Stimulated activated CD8-positive, alpha-beta memory T cell treated with anti-CD3 and anti-CD28 coated beads, Interleukin-15, amount 100 ng/mL, for 24 hours (primary cell): Measurements from ENCODE around the gene TANGO2.

Source experiments
- DNase-seq: peaks from one replicate; pipeline ENCODE4 v3.0.0-alpha.2; 2020; ENCODE audit warnings: low read depth

TANGO2 gene

GRCh38 chr22:20087319-20088262 is 66.7 kb downstream of the TANGO2 start:
- no peak for DNase-seq

- no peak for DNase-seq
Observed at GRCh38 chr22:20088263-20088648, 67.3 kb downstream of the TANGO2 start.

GRCh38 chr22:20089226-20089976 is 68.5 kb downstream of the TANGO2 start:
- no peak for DNase-seq

- DNase-seq = no peak
Observed at GRCh38 chr22:20089977-20090729, 69.2 kb downstream of the TANGO2 start.

- no peak for DNase-seq
Observed at GRCh38 chr22:20090730-20091240, 69.9 kb downstream of the TANGO2 start.

- no peak for DNase-seq
Observed at GRCh38 chr22:20091690-20092476, 71.0 kb downstream of the TANGO2 start.

- DNase-seq = no peak
Observed at GRCh38 chr22:20092477-20092854, 71.6 kb downstream of the TANGO2 start.

- DNase-seq = no peak
Observed at GRCh38 chr22:20093418-20094196, 72.7 kb downstream of the TANGO2 start.

GRCh38 chr22:20094197-20094807 is 73.4 kb downstream of the TANGO2 start:
- DNase-seq = no peak

GRCh38 chr22:20095521-20095920 is 74.6 kb downstream of the TANGO2 start:
- no peak for DNase-seq

- DNase-seq = no peak
Observed at GRCh38 chr22:20096574-20097420, 75.9 kb downstream of the TANGO2 start.

GRCh38 chr22:20099099-20099711 is 78.3 kb downstream of the TANGO2 start:
- no peak for DNase-seq

GRCh38 chr22:20101638-20102037 is 80.7 kb downstream of the TANGO2 start:
- no peak for DNase-seq

GRCh38 chr22:20102203-20102780 is 81.4 kb downstream of the TANGO2 start:
- DNase-seq = no peak

GRCh38 chr22:20105456-20106204 is 84.7 kb downstream of the TANGO2 start:
- no peak for DNase-seq

- DNase-seq = no peak
Observed at GRCh38 chr22:20106205-20106848, 85.4 kb downstream of the TANGO2 start.

GRCh38 chr22:20106849-20107237 is 85.9 kb downstream of the TANGO2 start:
- DNase-seq = no peak
